Measurements from ENCODE around the gene QSOX2.

DNA sequence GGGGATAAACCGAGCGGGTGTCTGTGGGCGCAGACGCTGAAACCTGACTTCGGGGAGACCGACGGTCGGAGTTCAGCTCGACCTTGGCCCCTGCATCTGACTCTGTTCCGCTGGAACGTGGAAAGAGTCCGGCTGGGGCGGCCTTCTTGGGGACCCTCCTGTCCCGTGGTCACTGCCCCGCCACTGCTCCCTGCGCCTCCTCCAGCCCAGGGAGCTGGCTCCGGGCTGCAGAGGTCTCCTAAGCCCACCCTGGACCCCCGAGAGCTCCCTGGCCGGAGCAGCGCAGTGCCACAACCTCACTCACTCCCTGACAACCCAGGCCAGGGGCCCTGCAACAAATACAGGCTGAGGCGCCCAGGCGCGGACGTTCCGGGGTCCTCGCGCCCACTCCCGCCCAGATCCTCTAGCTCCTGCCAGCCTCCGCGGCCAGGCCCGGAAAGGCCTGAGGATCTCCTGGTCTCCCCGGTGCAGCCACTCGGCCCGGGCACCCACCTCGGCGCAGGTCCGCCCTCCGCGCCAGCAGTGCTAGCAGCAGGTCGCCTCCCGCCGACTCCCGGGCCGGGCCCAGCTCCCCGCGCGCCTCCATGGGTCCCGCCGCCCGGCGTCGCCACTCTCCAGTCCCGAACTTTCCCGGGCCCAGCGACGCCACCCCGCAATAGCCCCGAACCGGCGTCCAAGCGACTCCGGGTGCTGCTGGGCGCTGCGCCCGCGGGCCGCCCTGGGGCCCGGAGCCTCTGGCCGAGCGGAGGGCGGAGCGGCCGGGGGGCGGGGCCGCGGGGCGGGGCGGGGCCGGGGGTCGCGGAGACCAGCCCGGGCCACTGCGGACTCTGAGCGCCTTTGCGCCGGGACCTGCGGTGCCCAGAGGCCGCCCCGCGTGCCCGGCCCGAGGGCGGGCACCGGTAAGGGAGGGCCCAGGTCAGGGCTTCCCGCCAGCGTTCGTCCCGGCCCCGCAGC lies 42.9 kb downstream of the QSOX2 start:
- TF ChIP-seq, protein P1, sequence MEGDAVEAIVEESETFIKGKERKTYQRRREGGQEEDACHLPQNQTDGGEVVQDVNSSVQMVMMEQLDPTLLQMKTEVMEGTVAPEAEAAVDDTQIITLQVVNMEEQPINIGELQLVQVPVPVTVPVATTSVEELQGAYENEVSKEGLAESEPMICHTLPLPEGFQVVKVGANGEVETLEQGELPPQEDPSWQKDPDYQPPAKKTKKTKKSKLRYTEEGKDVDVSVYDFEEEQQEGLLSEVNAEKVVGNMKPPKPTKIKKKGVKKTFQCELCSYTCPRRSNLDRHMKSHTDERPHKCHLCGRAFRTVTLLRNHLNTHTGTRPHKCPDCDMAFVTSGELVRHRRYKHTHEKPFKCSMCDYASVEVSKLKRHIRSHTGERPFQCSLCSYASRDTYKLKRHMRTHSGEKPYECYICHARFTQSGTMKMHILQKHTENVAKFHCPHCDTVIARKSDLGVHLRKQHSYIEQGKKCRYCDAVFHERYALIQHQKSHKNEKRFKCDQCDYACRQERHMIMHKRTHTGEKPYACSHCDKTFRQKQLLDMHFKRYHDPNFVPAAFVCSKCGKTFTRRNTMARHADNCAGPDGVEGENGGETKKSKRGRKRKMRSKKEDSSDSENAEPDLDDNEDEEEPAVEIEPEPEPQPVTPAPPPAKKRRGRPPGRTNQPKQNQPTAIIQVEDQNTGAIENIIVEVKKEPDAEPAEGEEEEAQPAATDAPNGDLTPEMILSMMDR (IDR thresholded peaks at IDR 0.05): no peak
- no peak for TF ChIP-seq POLR2A (IDR thresholded peaks at IDR 0.05)

Measured in Peyer's patch (tissue), 4 donors.